SK-N-SH (cell line): ENCODE measurements around the gene ESYT1. TPM values are rescaled to one million over a fixed set of nuclear protein-coding genes. Genes with fewer than 3 reads are reported as not detected.
A peak's percentile ranks its signal among the peaks of the same experiment; 100 is the strongest.

Experiments
- CTCF ChIA-PET: fragments of 300-600, 350-600 bp; formaldehyde crosslinking; extraction: SDS; loops from one replicate; lab custom pipeline; 2021; lab: Yijun Ruan, JAX
- POLR2A ChIA-PET: fragments of 350-600 bp; sonication (Branson Sonifier 250); formaldehyde crosslinking; extraction: SDS; loops from one replicate; lab custom pipeline; 2020; ENCODE audit warnings: antibody characterized with exemption, inconsistent platforms; lab: Yijun Ruan, JAX
- DNase-seq: peaks from one replicate; pipeline ENCODE4 v3.0.0; 2012
- H2AFZ ChIP-seq: fragments of 200-600 bp; sonication (generic); 2 replicates; pipeline ENCODE4 v1.8.1; 2016; ENCODE audit warnings: antibody characterized with exemption, mild to moderate bottlenecking, low read depth
- H3F3A ChIP-seq: fragments of 200-600 bp; sonication (generic); replicated peaks from 2 replicates; pipeline ENCODE3; 2016; ENCODE audit warnings: antibody characterized with exemption, mild to moderate bottlenecking; ENCODE audit not compliant: insufficient read depth
- H3K27ac ChIP-seq, 2 experiments: fragments of 200-500 bp in 1 of 2; fragments of 200-600 bp in 1 of 2; sonication (Bioruptor generic) in 1 of 2; sonication (generic), shearing (Covaris generic) in 1 of 2; 2 replicates each; pipeline versions ENCODE4 v1.5.1 to v1.6.1; 2014 to 2016; ENCODE audit warnings: low read depth in 2 of 2, inconsistent platforms in 1 of 2, low read length in 1 of 2, mild to moderate bottlenecking in 1 of 2, mixed read lengths in 1 of 2
- H3K27me3 ChIP-seq: fragments of 200-600 bp; sonication (generic), shearing (Covaris generic); 2 replicates; pipeline ENCODE4 v1.6.1; 2016; ENCODE audit warnings: mixed run types; ENCODE audit not compliant: insufficient read depth
- H3K36me3 ChIP-seq, 2 experiments: fragments of 200-500 bp in 1 of 2; fragments of 200-600 bp in 1 of 2; sonication (Bioruptor generic) in 1 of 2; sonication (generic) in 1 of 2; replicated peaks in 1 of 2; 2 replicates each; pipeline versions ENCODE3 to v1.5.1; 2014 to 2016; ENCODE audit warnings: low read length in 1 of 2, mild to moderate bottlenecking in 1 of 2; ENCODE audit not compliant: insufficient read depth in 2 of 2, control insufficient read depth in 1 of 2
- H3K4me1 ChIP-seq, 2 experiments: fragments of 200-500 bp in 1 of 2; fragments of 200-600 bp in 1 of 2; sonication (Bioruptor generic) in 1 of 2; sonication (generic), shearing (Covaris generic) in 1 of 2; 2 replicates each; pipeline versions ENCODE4 v1.5.1 to v1.6.1; 2014 to 2016; ENCODE audit warnings: low read depth in 1 of 2, low read length in 1 of 2, mixed run types in 1 of 2; ENCODE audit not compliant: insufficient read depth in 2 of 2, control insufficient read depth in 1 of 2
- H3K4me2 ChIP-seq: fragments of 200-600 bp; sonication (generic), shearing (Covaris generic); 2 replicates; pipeline ENCODE4 v1.6.1; 2017; ENCODE audit warnings: mixed run types
- H3K4me3 ChIP-seq, 2 experiments: fragments of 200-500 bp in 1 of 2; fragments of 200-600 bp in 1 of 2; sonication (Bioruptor generic) in 1 of 2; sonication (generic), shearing (Covaris generic) in 1 of 2; 2 replicates each; pipeline versions ENCODE4 v1.5.1 to v1.8.1; 2014 to 2016; ENCODE audit warnings: low read depth in 2 of 2, inconsistent platforms in 1 of 2, low read length in 1 of 2, mild to moderate bottlenecking in 1 of 2, mixed read lengths in 1 of 2, moderate library complexity in 1 of 2
- H3K79me2 ChIP-seq: fragments of 200-600 bp; sonication (generic); 2 replicates; pipeline ENCODE4 v1.8.1; 2017; ENCODE audit warnings: mild to moderate bottlenecking; ENCODE audit not compliant: insufficient read depth
- H3K9ac ChIP-seq: fragments of 200-600 bp; sonication (generic); 2 replicates; pipeline ENCODE4 v1.6.1; 2017; ENCODE audit warnings: mixed run types
- H3K9me2 ChIP-seq: fragments of 200-600 bp; sonication (generic); 2 replicates; pipeline ENCODE4 v1.6.1; 2017; ENCODE audit warnings: mixed run types
- H3K9me3 ChIP-seq: fragments of 200-600 bp; sonication (generic); 2 replicates; pipeline ENCODE4 v1.6.1; 2017; ENCODE audit warnings: mixed run types, mild to moderate bottlenecking, moderate library complexity
- H4K20me1 ChIP-seq: fragments of 200-600 bp; sonication (generic); 2 replicates; pipeline ENCODE4 v1.6.1; 2017; ENCODE audit warnings: mild to moderate bottlenecking, mixed run types; ENCODE audit not compliant: insufficient read depth
- EP300 ChIP-seq, 2 experiments: IDR thresholded peaks; 2 replicates each; pipeline versions ENCODE4 v1.4.0 to v1.6.1; 2012; ENCODE audit warnings: borderline replicate concordance in 1 of 2, low read depth in 1 of 2, low read length in 1 of 2
- FOXM1 ChIP-seq: IDR thresholded peaks from 2 replicates; pipeline ENCODE4 v1.4.0; 2012; ENCODE audit warnings: low read depth, mild to moderate bottlenecking
- GATA2 ChIP-seq: sonication (generic); formaldehyde crosslinking; IDR thresholded peaks from 2 replicates; pipeline ENCODE4 v1.5.0; 2020; ENCODE audit warnings: mild to moderate bottlenecking, missing genetic modification reagents
- MXI1 ChIP-seq: IDR thresholded peaks from 2 replicates; pipeline ENCODE4 v1.6.1; 2012; ENCODE audit warnings: mild to moderate bottlenecking, low read depth, low read length, improper control_type of control experiment
- NRF1 ChIP-seq: IDR thresholded peaks from 2 replicates; pipeline ENCODE4 v1.6.1; 2012; ENCODE audit warnings: low read depth, mild to moderate bottlenecking, low read length
- SIN3A ChIP-seq: IDR thresholded peaks from 2 replicates; pipeline ENCODE4 v1.6.1; 2012; ENCODE audit warnings: low read depth, mild to moderate bottlenecking, low read length, moderate library complexity, borderline replicate concordance
- SMC3 ChIP-seq: IDR thresholded peaks from 2 replicates; pipeline ENCODE4 v1.6.1; 2012; ENCODE audit warnings: low read depth, low read length, improper control_type of control experiment
- YY1 ChIP-seq: IDR thresholded peaks from 2 replicates; pipeline ENCODE4 v1.4.0; 2012; ENCODE audit warnings: low read depth, mild to moderate bottlenecking
- WGBS: methylation state at CpG from one replicate; pipeline ENCODE4 v1.1.6; 2017; ENCODE audit warnings: low lambda C conversion rate; 5-methylcytosine and 5-hydroxymethylcytosine counted together
- polyA plus RNA-seq, 3 experiments: library from polyadenylated mRNA; depleted of rRNA; stranded (reverse); fragments of >200 nt; gene quantifications; 2 replicates each; pipeline ENCODE4 v1.2.3, GENCODE V29; 2012
- TF ChIP-seq, protein P1 (sequence below): fragments of 150-350 bp; IDR thresholded peaks from 2 replicates; pipeline ENCODE4 v1.6.1; 2016; ENCODE audit warnings: mild to moderate bottlenecking, low read depth, low read length
- TF ChIP-seq, protein P2 (sequence below): IDR thresholded peaks from 2 replicates; pipeline ENCODE4; 2012

Gene ESYT1
- polyA plus RNA-seq, 1 of the 3 experiments (the other 2 are of a cell fraction), result 132 TPM

DNA sequence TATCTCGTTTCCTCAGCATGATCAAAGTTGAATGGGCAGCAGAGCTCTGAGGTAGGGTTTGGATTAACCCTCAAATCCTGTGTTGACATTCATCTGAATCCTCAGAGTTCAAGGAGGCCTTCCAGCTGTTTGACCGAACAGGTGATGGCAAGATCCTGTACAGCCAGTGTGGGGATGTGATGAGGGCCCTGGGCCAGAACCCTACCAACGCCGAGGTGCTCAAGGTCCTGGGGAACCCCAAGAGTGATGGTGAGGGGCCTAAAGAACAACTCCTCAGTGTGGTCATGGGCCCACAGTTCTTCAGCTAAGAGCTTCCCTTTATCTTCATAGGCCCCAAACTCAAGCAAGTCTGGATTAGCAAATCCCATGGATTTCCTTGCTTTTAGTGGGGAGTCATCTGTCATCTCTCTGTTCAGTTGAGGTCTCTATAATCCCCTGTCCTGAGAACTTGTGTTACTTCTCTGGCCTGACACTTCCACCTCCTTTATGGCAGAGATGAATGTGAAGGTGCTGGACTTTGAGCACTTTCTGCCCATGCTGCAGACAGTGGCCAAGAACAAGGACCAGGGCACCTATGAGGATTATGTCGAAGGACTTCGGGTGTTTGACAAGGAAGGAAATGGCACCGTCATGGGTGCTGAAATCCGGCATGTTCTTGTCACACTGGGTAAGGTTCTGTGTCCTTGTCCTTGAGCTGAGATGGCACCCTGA lies 31.6 kb downstream of the ESYT1 start:
- H3K79me2 ChIP-seq, result peaks cover 53% of the 10 kb centered on the region
- TF ChIP-seq, protein P1, sequence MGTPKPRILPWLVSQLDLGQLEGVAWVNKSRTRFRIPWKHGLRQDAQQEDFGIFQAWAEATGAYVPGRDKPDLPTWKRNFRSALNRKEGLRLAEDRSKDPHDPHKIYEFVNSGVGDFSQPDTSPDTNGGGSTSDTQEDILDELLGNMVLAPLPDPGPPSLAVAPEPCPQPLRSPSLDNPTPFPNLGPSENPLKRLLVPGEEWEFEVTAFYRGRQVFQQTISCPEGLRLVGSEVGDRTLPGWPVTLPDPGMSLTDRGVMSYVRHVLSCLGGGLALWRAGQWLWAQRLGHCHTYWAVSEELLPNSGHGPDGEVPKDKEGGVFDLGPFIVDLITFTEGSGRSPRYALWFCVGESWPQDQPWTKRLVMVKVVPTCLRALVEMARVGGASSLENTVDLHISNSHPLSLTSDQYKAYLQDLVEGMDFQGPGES, result no peak
- 0 out of 2 replicates have a peak, but pooled peaks have one; percentile 12 for TF ChIP-seq SIN3A
- TF ChIP-seq, protein P2, sequence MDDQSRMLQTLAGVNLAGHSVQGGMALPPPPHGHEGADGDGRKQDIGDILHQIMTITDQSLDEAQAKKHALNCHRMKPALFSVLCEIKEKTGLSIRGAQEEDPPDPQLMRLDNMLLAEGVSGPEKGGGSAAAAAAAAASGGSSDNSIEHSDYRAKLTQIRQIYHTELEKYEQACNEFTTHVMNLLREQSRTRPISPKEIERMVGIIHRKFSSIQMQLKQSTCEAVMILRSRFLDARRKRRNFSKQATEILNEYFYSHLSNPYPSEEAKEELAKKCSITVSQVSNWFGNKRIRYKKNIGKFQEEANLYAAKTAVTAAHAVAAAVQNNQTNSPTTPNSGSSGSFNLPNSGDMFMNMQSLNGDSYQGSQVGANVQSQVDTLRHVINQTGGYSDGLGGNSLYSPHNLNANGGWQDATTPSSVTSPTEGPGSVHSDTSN, result 0 out of 2 replicates have a peak, but pooled peaks have one; percentile 1
- no peak for TF ChIP-seq GATA2 (CRISPR knock-in tag)
- peaks cover 42% of the 10 kb centered on the region for H4K20me1 ChIP-seq
- H3K27ac ChIP-seq, result peak overlapping the region; percentile 82 to 89; a peak in 3 of 4 replicates
- WGBS, result 47% methylated on average over 4 of the region's 8 CpGs
- H3K36me3 ChIP-seq, result peaks cover 54 to 55% of the 10 kb centered on the region in 2 experiments
- ChIA-PET CTCF (interaction anchor here (0.6 to 3.6 kb wide), 6 partner anchors 8 to 63 kb away, joined by 3 to 14 read pairs (median 8); partner anchors contain the start of genes ESYT1, SMARCC2 and ZC3H10), POLR2A (interaction anchor here (1.0 to 2.5 kb wide), 7 partner anchors 8 to 31 kb away, joined by 3 to 19 read pairs (median 4); partner anchors contain the start of genes ESYT1 and SMARCC2)
- H3F3A ChIP-seq, result peaks cover 60% of the 10 kb centered on the region
- peaks cover 23 to 28% of the 10 kb centered on the region in 2 experiments; a peak in 3 of 4 replicates for H3K4me1 ChIP-seq
- H3K9me3 ChIP-seq, result no peaks in the 10 kb centered on the region
- peak overlapping the region; percentile 82 to 87 for H3K4me3 ChIP-seq
- H2AFZ ChIP-seq, result no peak overlapping the region
- H3K4me2 ChIP-seq, result peak overlapping the region; percentile 97
- peak overlapping the region; percentile 94 for H3K9ac ChIP-seq
- DNase-seq, result no peak
- no peaks in the 10 kb centered on the region for H3K27me3 ChIP-seq
- no peaks in the 10 kb centered on the region for H3K9me2 ChIP-seq

DNA sequence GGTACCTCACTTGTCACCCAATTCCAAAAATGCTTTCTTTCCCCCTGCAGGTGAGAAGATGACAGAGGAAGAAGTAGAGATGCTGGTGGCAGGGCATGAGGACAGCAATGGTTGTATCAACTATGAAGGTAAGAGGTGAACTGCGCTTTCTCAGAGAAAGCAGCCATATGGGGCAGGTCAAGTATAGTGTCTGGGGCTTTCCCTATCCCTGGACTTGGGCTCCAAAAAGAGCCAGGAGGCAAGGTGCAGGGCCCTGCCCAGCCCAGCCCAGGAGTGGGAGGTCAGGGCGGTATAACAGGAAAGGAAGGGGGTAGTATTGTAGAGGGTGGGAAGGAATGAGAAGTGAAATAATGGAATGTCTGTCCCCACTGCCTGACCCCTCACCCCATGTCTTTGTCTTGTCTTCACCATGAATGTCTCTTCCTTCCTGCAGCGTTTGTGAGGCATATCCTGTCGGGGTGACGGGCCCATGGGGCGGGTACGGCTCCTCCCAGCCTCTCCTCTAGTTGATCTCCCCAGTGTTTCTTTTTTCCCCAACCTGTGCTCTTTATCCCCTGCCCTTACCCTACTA lies 32.2 kb downstream of the ESYT1 start:
- Histone ChIP-seq H2AFZ (no peak overlapping the region), H3K4me3 (peak overlapping the region; percentile 82 to 87), H3K9me3 (no peaks in the 10 kb centered on the region), H3K4me1 (peaks cover 23 to 28% of the 10 kb centered on the region in 2 experiments; a peak in 3 of 4 replicates), H3F3A (peaks cover 60% of the 10 kb centered on the region), H3K4me2 (peak overlapping the region; percentile 97), H3K9ac (peak overlapping the region; percentile 94), H3K9me2 (no peaks in the 10 kb centered on the region), H4K20me1 (peaks cover 42% of the 10 kb centered on the region), H3K27me3 (no peaks in the 10 kb centered on the region), H3K79me2 (peaks cover 53% of the 10 kb centered on the region), H3K27ac (peak overlapping the region; percentile 8 to 82; a peak in 3 of 4 replicates), H3K36me3 (peaks cover 51 to 54% of the 10 kb centered on the region in 2 experiments)
- ChIA-PET CTCF (interaction anchor here (1.3 to 7.8 kb wide), 6 partner anchors 9 to 34 kb away, joined by 3 to 60 read pairs (median 8); partner anchors contain the start of genes ESYT1 and SMARCC2), POLR2A (interaction anchor here (0.6 to 2.5 kb wide), 4 partner anchors 16 to 104 kb away, joined by 3 to 19 read pairs (median 8); partner anchors contain the start of gene ESYT1)
- DNase-seq, result no peak
- no peak for TF ChIP-seq SMC3
- TF ChIP-seq NRF1, result no peak
- TF ChIP-seq MXI1, result no peak
- TF ChIP-seq EP300 (IDR thresholded peaks at IDR 0.05; ENCODE audit: borderline replicate concordance in 1 of 2, low read depth in 1 of 2, low read length in 1 of 2), result no peak
- TF ChIP-seq FOXM1, result no peak
- TF ChIP-seq YY1, result no peak
- 80% methylated on average over 6 of the region's 7 CpGs for WGBS
